CD4-positive, alpha-beta T cell treated with Interleukin-15 for 4 hours (primary cell): ENCODE data around the gene CENPL.
"Not testable (repeated sequence)": the region's sequence is repeated elsewhere in the genome, so short reads cannot be mapped to it uniquely, and the experiment has no call there.

ENCODE experiments used
- DNase-seq: peaks from one replicate; pipeline ENCODE4 v3.0.0-alpha.2; 2020; ENCODE audit warnings: low spot score

Gene CENPL

DNA sequence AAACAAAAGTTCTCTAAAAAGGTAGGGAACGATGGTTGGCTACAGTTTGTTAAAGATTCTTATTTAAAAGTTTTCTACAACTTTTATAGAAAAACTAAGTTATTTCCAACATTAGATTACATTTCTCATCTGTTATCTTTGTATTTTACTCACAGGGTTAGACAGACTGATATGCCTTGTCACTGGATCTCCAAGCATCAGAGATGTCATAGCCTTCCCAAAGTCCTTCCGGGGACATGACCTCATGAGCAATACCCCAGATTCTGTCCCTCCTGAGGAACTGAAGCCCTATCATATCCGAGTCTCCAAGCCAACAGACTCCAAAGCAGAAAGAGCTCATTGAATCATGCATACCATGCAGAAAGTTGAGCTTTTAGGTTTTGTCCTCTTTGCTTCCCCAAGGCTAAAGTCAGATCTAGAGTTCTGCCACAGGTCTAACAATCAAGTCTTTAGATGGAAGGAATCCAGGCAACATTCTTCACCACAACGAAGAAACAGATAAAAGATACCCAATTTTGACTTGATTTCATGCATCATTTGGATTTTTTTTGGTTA lies 32.8 kb upstream of the CENPL start:
- no peak for DNase-seq

DNA sequence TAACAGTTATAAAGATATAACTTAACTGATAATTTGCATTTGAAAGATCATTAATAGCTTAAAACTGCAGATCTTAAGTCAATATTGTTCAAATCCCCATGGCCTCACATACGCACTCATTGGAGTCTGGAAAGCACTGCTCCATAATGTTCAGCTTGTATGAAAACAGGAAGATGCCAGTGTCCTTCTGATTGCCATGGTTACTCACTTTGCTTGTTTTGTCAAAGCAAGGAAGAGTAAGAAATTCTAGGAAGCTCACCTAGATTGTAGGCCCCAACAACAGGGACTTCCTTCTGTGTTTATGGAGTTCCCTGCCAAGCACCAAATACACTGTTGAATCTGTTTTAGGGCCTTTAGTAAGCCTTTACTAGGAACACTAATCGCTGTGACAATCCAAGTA lies 32.2 kb upstream of the CENPL start:
- no peak for DNase-seq

DNA sequence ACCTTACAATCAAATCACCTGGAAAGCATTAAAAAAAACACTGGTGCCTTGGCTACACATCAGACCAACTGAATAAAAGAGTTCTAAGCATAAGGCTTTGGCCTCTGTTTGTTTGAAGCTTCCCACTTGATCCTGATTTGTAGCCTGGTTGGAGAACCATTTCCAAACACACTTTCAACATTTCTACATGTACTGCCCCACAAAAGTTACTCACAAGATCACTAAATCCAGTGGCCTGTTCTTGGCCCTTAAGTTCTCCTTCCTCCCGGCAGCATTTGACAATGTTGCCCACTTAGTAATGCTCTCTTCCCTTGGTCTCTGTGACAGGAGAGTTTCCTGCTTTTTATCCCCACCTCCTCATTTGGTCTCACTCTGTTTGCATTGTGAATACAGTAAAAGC lies 31.3 kb upstream of the CENPL start:
- DNase-seq, result no peak

DNA sequence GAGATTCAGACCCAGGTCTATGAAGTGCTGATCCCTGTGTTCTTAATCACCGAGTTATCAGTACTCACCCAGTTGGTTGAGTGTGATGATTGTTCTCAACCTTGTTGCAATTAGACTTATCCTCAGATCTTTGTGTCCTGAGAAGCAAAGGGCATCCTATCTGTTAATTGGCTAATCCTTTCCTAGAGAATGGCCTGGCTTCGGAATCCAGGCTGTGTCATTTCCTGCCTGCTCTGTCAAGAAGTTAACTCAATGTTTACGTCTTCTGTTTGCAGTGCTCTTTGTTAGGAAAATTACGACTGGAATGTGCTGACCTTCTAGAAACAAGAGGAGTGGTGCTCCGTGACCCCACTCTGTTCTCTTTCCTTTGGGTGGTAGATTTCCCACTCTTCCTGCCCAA lies 28.4 kb upstream of the CENPL start:
- no peak for DNase-seq

DNA sequence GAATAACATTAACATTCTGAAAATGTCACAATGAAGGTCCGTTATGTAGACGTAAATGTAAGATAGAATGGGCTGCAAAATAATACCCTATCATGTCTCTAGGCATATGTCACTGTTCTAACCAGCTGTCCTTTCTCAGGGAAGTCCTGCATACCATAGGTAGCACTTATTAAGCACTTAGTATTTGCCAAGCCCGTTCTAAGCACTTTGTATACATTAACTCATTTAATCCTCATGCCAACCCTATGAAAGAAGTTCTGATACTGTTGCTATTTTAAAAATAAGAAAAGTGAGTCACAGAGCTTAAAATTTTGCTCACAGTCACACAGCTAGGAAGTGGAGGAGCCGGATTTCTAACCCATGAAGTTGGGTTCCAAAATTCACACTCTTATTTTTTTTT lies 27.4 kb upstream of the CENPL start:
- DNase-seq, result no peak

DNA sequence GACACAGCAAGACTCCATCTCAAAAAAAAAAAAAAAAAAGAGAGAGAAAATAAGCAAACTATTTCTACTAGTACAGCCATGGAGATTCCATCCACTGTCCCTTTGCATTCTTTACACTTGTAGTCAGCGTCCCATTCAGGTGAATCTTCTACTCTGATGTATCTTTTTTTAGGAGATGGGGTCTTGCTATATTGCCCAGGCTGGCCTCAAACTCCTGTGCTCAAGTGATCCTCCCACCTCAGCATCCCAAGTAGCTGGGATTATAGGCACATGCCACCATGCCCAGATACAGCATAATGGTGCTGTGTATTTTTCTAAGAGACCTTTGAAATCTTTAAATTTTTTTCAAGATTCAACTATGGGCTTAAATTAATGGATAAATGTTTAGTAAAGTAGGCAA lies 8.1 kb upstream of the CENPL start:
- no peak for DNase-seq

DNA sequence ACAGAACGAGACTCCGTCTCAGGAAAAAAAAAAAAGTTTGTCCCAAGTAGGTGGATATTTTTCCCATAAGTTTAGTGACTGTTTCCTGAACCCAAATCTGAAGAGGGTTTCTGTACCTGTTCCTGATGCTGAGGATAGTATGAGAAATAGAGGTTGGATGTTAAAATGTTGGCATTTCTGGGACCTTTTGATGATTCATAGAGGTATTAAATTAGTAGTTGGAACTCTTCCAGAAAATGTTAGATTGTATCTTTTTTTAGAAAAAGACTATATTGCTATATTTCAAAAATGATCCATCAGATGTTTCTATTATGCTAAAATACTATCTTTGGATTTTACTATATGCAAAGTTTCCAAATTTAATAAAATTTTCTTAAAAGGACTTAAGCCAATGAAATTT lies 2.9 kb upstream of the CENPL start:
- DNase-seq, result no peak

DNA sequence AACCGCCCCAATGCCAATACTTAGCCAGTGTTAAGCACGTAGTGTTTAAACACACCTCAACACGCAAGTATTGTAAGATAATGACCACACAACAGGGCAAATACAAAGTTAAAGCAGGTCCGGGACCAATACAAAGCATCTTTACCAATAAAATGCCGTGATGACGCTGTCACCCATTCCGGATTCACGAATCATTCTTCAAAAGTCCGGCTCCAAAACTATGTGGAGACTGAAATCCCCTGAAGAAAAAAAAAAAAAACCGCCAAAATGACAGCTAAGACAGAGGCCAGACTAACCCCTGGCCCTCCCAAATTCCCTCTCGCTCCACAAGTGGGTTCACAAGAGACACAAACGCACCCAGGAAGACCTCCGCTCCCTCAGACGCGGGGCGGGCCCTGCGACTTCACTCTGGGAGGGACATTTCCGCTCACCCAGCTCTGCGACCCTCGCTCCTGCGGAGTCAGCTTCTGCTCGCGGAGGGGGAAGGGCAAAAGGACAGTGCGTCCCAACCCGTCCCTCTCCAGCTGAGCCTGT lies 835 bp downstream of the CENPL start:
- no peak for DNase-seq

DNA sequence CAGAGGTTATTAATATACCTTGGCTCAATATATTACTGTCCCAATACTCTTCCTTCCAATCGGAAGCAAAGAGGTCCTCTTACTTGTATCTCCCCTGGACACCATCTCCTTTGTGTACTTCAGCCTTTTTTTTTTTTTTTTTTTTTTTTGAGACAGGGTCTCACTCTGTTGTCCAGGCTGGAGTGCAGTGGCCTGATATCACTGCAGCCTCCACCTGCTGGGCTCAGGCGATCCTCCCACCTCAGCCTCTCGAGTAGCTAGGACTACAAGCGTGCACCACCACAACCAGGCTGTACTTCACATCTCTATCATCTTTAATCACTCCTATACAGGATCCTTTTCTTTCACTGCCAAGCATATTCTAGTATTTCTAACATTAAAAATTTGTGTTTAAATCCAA lies 3.0 kb downstream of the CENPL start:
- DNase-seq, result no peak

DNA sequence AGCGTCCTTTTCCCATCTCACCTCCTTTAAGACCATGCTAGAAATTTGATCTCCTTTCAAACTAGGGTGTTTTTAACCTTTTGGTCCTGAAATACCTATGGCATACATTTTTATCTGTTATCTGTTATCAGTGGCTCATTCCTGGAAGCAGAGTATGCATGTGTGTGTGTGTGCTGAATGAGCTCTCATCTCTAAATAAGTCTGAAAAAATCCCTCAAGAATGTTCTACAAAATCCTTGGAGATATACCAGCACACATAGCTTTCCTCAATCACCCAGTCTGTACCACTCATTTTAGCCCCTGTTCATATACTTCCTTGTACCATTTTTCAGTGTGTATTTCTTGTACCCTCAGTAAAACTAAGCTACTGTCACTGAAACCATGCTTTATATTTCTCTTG lies 6.2 kb downstream of the CENPL start:
- no peak for DNase-seq

DNA sequence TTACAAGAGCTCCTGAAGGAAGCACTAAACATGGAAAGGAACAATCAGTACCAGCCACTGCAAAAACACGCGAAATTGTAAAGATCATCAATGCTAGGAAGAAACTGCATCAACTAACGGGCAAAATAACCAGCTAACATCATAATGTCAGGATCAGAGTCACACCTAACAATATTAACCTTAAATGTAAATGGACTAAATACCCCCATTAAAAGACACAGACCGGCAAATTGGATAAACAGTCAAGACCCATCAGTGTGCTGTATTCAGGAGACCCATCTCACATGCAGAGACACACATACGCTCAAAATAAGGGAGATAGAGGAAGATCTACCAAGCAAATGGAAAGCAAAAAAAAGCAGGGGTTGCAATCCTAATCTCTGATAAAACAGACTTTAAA lies 11.0 kb downstream of the CENPL start:
- DNase-seq, result not testable (repeated sequence)

DNA sequence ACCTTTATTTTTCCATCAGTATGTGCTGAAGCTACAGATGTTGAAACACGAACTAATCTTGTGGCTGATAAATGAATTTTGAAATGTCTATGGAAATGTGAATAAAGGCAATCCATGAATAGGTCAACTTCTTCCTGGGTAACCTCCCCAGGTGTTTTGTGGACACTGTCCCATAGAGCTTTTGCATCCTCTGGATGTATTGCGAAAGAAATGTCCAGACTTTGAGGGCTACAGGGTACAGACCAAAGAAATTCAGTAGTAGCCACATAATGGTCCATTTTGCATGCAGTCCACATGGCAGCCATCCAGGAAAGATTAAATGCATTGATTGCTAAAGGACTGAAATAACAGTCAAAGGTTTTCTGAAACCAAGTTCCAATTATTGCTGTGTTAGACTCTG lies 21.7 kb downstream of the CENPL start:
- DNase-seq, result no peak

DNA sequence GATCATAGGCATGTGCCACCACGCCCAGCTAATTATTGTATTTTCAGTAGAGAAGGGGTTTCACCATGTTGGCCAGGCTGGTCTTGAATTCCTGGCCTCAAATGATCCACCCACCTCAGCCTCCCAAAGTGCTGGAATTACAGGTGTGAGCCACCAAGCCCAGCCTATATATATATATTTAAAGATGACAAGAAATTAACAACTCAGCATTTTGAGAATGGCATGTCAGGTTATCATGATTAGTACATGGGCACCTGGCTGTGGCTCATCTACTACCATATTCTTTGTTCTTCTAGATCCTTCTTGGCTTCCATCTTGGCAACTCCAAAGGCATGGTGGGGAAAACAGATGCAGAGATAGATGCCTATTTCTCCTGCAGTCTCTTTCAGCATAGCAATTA lies 24.7 kb downstream of the CENPL start:
- DNase-seq, result not testable (repeated sequence)

DNA sequence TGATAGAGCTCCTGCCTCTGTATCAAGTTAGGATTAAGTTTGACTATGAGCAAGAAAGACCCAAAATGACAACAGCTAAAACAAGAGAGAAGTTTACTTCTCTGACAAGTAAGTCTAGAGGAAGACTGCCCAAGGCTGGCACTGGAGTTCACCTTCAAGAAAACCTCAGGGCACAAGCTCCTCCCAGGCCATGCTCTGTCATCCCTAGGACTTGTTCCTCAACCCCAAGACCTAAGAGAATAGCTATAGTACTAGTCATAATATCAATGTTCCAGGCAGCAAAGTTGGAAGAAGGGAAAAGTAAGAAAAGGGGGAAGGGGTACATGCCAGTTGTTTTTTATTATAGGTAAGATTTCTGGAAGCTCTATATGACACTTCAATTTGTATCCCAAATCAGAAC lies 26.6 kb downstream of the CENPL start:
- DNase-seq, result no peak

DNA sequence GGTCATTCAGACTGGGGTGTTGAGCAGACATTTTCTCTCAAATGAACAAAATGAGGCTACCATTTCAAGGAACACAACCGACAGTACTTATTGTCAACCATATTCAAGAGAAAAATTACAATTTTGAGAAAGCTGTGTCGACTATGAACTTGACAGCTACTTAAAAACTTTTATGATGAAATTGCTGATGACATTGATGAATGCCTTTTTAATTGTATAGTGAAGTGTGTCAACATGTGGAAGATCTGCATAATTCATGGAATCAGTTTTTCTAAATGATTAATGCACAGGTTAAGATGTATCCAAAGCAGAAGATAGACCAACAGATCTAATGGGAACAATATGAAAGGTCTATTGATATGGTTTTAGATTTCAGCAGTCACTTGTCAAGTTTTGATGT lies 34.8 kb downstream of the CENPL start:
- DNase-seq, result no peak

DNA sequence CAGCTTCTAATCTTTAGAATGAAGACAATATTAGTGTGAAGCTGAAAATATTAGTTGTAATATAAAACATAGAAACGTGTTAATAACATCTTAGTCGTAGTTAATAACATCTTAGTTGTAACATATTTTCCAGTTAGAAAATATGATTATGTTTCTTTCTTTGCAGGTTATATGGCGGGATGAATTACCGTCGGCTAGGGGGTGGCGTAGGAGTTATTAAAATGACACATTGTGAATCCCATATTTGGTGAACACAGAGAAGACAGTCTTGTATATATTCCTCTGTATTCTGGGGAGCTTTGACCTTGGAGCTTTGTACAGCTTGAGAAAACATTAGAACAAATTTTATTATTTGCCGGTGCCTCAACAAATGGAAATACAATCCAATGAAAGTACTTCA lies 39.7 kb downstream of the CENPL start:
- no peak for DNase-seq

DNA sequence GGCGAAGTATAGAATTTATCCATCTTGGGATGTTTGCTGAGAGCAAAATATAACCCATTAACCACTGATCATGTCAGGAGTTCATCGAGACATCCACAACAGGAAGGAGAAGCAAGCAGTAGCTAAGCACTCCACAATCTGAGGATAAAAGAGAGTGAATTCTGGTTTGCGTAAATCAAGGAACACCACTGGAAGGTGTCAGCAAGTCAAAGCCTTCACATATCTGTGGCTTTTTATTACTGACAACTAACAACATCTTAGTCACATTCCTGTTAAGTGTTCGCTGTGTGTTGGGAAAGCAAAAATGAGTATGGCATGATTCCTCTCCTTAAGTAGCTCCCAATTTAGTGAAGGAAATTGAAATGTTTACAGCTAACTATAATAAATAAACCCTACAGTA lies 44.7 kb downstream of the CENPL start:
- DNase-seq, result no peak

DNA sequence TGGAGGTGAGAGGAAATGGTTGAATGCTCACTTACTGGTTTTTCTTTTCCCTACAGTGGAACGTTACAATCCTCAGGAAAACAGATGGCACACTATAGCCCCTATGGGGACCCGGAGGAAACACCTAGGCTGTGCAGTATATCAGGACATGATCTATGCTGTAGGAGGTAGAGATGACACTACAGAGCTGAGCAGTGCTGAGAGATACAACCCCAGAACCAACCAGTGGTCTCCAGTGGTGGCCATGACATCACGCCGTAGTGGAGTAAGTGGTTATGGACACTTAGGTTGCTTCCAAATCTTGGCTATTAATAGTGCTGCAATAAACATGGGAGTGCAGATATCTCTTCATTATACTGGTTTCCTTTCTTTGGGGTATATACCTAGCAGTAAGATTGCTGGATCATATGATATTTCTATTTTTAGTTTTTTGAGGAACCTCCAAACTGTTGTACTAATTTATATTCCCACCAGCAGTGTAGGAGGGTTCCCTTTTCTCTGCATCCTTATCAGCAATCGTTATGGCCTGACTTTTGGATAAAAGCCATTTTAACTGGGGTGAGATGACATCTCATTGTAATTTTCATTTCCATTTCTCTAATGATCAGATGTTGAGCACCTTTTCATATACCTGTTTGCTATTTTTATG lies 49.0 kb downstream of the CENPL start:
- DNase-seq, result no peak

DNA sequence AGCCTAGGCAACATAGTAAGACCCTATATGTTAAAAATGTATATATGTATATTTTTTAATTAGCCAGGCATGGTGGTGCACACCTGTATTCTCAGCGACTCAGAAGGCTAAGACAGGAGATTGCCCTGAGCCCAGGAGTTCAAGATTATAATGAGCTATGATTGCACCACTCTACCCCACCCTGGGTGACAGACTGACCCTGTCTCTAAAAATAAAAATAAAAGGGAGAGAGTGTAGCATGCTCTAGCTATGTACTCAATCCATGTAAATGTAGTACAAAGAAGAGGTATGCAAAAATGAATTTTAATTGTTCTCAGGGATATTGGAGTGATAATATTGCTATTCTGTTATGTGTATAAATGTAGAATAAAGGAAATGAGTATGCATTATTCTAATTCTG lies 53.1 kb downstream of the CENPL start:
- DNase-seq, result no peak

DNA sequence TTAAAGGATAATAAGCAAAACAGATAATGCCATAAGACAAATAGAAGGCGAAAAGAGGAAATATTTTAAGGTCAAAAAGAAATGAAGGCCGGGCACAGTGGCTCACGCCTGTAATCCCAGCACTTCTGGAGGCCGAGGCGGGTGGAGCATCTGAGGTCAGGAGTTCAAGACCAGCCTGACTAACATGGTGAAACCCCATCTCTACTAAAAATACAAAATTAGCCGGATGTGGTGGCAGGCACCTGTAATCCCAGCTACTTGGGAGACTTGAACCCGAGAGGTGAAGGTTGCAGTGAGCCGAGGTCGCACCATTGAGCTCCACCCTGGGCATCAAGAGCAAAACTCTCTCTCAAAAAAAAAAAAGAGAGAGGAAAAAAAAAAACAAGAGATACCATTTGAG lies 54.4 kb downstream of the CENPL start:
- not testable (repeated sequence) for DNase-seq

DNA sequence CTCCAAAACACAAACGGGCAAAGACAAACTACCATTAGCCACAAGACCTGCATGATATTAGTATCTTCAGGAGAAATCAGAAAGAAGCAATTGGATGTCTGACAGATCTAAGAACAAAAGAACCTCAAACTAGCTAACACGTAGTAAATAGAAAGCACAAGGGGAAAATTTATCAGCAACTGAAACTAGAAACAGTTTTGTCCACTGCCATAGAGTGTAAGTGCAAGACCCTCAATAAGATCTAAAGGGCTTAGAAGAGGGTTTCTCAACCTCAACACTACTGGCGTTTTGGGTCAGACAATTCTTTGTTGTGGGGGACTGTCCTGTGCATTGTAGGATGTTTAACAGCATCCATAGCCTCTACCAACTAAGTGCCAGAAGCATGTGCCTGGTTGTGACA lies 55.9 kb downstream of the CENPL start:
- no peak for DNase-seq

DNA sequence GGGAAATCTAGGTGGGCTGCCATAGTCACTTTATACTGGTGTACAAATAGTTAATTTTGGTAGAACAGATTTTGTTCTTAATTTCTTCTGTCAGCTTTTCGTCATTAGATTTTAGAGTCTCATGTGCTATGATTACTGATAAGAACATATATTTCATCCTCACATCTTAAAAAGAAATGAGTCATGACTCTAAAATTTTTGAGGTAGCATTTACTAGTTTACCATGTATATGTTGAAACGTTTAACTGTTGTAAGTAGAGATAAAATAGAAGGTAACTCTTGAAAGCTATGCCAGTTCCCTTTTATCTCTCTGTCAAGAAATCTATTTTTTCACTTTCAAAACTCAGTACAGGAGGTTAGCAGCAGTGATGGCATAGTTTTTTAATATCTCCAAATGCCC lies 56.5 kb downstream of the CENPL start:
- no peak for DNase-seq

DNA sequence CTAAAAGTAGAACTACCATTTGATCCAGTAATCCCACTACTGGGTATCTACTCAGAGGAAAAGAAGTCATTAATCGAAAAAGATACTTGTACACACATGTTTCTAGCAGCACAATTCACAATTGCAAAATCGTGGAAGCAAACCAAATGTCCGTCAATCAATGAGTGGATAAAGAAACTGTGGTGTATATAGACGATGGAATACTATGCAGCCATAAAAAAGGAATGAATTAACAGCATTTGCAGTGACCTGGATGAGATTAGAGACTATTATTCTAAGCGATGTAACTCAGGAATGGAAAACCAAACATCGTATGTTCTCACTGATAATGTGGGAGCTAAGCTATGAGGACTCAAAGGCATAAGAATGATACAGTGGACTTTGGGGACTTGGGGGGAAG lies 60.4 kb downstream of the CENPL start:
- not testable (repeated sequence) for DNase-seq

DNA sequence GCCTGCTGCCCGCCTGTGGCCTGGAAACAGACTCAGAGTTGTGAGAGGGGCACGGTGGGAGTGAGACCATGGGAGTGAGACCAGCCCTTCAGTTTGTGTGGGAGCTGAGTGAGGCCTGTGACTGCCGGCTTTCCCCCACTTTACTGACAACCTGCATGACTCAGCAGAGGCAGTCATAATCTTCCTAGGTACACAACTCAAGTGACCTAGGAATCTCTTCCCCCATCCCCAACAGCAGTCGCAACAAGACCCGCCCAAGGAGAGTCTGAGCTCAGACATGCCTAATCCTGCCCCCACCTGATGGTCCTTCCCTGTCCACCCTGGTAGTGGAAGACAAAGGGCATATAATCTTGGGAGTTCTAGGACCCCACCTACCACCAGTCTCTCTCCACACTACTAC lies 65.7 kb downstream of the CENPL start:
- no peak for DNase-seq
